Measurements from ENCODE around the gene KNCN. TPM values are rescaled to one million over a fixed set of nuclear protein-coding genes. Genes with fewer than 3 reads are reported as not detected.

KNCN gene
- total RNA-seq, 4 donors from 2014 or later: not detected

DNA sequence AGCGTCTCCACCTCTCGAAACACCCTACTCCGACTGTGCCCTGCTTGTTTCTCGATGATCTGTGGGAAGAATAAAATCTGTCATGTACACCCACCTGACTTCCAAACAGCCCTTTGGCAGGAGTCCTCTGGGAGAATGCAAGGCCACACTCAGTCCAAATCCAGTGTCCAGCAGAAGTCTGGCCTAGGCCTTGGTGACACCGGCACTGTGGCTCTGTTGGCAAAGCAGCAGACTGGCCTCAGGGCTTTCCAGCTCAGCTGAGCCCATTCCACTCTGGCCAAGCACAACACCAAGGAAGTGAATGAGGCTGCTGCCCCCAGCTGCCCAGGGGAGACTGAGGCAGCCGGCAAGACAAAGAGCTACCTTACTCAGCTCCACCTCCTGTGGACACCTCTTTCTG is 25.1 kb upstream of the KNCN start:
- no peaks in the 10 kb centered on the region for H3K4me1 ChIP-seq
- peaks cover 0 to 78% (median 0%) of the 10 kb centered on the region in 3 donors for H3K36me3 ChIP-seq
- TF ChIP-seq, protein P1, sequence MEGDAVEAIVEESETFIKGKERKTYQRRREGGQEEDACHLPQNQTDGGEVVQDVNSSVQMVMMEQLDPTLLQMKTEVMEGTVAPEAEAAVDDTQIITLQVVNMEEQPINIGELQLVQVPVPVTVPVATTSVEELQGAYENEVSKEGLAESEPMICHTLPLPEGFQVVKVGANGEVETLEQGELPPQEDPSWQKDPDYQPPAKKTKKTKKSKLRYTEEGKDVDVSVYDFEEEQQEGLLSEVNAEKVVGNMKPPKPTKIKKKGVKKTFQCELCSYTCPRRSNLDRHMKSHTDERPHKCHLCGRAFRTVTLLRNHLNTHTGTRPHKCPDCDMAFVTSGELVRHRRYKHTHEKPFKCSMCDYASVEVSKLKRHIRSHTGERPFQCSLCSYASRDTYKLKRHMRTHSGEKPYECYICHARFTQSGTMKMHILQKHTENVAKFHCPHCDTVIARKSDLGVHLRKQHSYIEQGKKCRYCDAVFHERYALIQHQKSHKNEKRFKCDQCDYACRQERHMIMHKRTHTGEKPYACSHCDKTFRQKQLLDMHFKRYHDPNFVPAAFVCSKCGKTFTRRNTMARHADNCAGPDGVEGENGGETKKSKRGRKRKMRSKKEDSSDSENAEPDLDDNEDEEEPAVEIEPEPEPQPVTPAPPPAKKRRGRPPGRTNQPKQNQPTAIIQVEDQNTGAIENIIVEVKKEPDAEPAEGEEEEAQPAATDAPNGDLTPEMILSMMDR (IDR thresholded peaks at IDR 0.05): no peak
- no peak for TF ChIP-seq POLR2A (IDR thresholded peaks at IDR 0.05)

DNA sequence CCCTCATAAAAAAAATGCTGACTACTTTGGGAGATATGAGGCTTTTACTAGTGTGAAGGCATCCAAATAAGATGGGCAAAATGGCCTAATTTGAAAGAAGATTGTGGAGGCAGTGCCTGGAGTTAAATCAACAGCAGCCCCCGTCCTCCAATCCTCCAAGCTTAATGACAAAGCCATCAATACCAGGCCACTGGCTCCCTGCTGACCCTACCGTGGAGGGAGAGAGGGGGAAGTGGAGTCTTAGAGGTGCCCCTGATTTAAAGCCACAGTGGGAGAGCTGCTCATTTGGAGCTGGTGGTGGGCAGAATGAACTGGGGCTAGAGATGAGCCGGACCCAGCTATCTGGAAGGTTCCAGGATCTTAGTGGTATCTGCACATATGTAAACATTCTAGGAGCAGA is 24.3 kb upstream of the KNCN start:
- Histone ChIP-seq H3K27me3 (no peaks in the 10 kb centered on the region), H3K36me3 (peaks cover 0 to 75% (median 0%) of the 10 kb centered on the region in 3 donors)
- TF ChIP-seq, protein P1 (IDR thresholded peaks at IDR 0.05): no peak
- TF ChIP-seq POLR2A (IDR thresholded peaks at IDR 0.05): no peak

More for the DNA sequence above, 25.1 kb upstream of the KNCN start:
- no peak overlapping the region for H3K27ac ChIP-seq
- no peaks in the 10 kb centered on the region for H3K9me3 ChIP-seq
- DNase-seq: no peak
- H3K27me3 ChIP-seq: no peaks in the 10 kb centered on the region
- H3K4me3 ChIP-seq: no peak overlapping the region

DNA sequence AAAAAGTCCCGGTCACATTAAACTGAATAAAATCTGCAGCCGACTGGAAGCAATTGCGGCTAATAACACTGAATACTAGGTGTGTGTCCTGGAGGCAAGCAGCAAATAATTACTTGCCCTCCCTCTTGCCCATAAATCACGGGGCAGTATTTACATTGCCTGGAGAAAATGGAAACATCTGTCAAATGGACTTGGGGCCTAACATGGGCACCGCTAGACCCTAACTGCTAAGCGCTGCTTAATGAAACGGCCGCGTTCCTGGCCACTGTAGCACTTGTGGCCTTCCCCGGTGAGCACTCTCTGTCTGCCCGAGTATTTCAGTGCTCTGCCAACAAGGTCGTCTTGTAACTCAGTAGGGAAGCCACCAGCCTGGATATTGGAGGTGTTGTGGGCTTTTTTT is 23.9 kb upstream of the KNCN start:
- H3K4me1 ChIP-seq: no peaks in the 10 kb centered on the region
- DNase-seq: no peak

More for the DNA sequence above, 24.3 kb upstream of the KNCN start:
- H3K4me3 ChIP-seq: no peak overlapping the region
- no peaks in the 10 kb centered on the region for H3K4me1 ChIP-seq
- no peaks in the 10 kb centered on the region for H3K9me3 ChIP-seq
- no peak overlapping the region for H3K27ac ChIP-seq
- peak in 1 of 3 donors; percentile 7 for DNase-seq

DNA sequence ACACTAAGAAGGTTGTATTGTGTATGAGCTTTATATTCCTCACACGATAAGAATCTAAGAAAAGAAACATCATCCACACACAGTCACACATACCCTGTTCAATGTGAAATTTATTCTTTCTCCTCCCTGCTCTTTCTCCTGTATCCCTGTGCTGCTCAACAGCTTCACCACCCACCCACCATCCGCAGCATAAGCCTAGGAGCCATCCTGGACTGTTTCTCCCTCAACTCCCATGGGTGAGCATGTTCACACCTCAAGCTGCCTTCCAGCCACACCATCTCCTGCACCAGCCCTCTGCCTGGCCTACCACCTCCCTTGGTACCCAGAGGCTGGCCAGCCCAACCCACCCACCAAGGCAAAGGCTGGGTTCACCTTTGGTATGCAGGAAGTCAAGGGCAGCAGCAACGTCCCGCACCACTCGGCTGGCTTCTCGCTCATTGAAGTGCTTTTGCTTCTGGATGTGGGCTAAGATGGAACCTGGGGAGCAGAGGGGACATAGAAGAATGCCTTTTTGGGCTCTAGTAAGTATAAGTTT is 20.3 kb upstream of the KNCN start:
- TF ChIP-seq, protein P1 (IDR thresholded peaks at IDR 0.05): no peak
- TF ChIP-seq POLR2A (IDR thresholded peaks at IDR 0.05): no peak
- Histone ChIP-seq H3K9me3 (no peaks in the 10 kb centered on the region), H3K4me3 (no peak overlapping the region), H3K27me3 (no peaks in the 10 kb centered on the region), H3K36me3 (peaks cover 0 to 56% (median 0%) of the 10 kb centered on the region in 3 donors), H3K27ac (no peak overlapping the region), H3K4me1 (no peaks in the 10 kb centered on the region)
- DNase-seq: no peak

More for the DNA sequence above, 23.9 kb upstream of the KNCN start:
- Histone ChIP-seq H3K4me3 (no peak overlapping the region), H3K27me3 (no peaks in the 10 kb centered on the region), H3K9me3 (no peaks in the 10 kb centered on the region), H3K27ac (no peak overlapping the region), H3K36me3 (peaks cover 0 to 70% (median 0%) of the 10 kb centered on the region in 3 donors)
- no peak for TF ChIP-seq POLR2A (IDR thresholded peaks at IDR 0.05)
- TF ChIP-seq, protein P1 (IDR thresholded peaks at IDR 0.05): no peak

DNA sequence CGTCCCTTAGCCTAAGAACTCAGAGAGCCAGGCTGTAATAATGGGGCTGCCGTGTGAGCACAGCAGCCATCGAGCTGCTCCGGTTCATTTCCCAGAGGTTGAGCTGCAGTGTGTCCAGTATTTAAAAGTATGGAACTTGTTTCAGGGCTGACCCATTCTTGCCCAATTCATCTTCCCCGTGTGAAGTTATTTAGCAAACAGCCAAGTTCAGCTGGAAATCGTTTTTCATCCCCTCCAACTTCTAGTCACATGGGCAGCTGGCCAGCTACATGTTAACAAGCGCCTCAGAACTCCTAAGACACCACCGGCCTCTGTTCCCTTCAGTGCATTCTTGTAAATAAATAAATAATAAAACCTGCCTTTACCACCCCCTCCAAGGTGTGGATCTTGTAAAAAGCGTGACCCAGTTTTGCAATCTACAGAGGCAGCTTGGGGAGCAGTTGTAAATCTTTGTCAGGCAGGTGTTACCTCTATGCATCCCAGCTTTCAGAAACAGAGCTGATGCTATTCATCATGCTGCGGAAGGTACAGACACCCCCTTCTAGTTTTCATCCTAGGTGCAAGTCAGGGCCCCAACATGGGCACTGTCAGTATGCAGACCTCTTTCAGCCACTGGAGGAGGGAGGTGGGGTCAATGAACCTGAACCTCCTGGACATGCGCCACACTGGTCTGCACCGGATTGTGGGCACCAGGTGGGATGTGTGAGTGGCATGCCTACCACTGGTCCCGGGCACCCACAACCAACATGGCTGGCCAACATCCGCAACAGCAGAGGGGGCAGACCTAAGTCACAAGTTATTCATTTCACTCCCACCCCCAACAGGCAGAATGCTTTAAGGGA is 18.7 kb upstream of the KNCN start:
- Histone ChIP-seq H3K27ac (no peak overlapping the region), H3K9me3 (no peaks in the 10 kb centered on the region), H3K4me1 (no peaks in the 10 kb centered on the region), H3K27me3 (no peaks in the 10 kb centered on the region), H3K4me3 (no peak overlapping the region), H3K36me3 (peaks cover 0 to 47% (median 0%) of the 10 kb centered on the region in 3 donors)
- no peak for DNase-seq
- TF ChIP-seq POLR2A (IDR thresholded peaks at IDR 0.05): no peak
- TF ChIP-seq, protein P1 (IDR thresholded peaks at IDR 0.05): no peak
